Left ventricle myocardium inferior (tissue), 1 donor: ENCODE results near the gene HIP1. TPM values are rescaled to one million over a fixed set of nuclear protein-coding genes. Genes with fewer than 3 reads are reported as not detected.

ENCODE experiments used
- DNase-seq: peaks from one replicate; pipeline ENCODE4 v3.0.0-alpha.2; 2020
- H3K27ac ChIP-seq: fragments of 200-600 bp; replicated peaks from 2 replicates; pipeline ENCODE4 v1.8.0; 2021
- H3K27me3 ChIP-seq: fragments of 200-600 bp; 2 replicates; pipeline ENCODE4 v1.8.0; 2021; ENCODE audit warnings: low read depth
- H3K36me3 ChIP-seq: fragments of 200-600 bp; 2 replicates; pipeline ENCODE4 v1.8.0; 2021
- H3K4me1 ChIP-seq: fragments of 200-600 bp; 2 replicates; pipeline ENCODE4 v1.8.0; 2021
- H3K4me3 ChIP-seq: fragments of 200-600 bp; 2 replicates; pipeline ENCODE4 v1.8.0; 2021; ENCODE audit warnings: mild to moderate bottlenecking, moderate library complexity
- H3K9me3 ChIP-seq: fragments of 200-600 bp; replicated peaks from 2 replicates; pipeline ENCODE4 v1.8.0; 2021
- CTCF ChIP-seq: fragments of 200-600 bp; IDR thresholded peaks from 2 replicates; pipeline ENCODE4 v1.8.0; 2021; ENCODE audit warnings: antibody characterized with exemption, mild to moderate bottlenecking, borderline replicate concordance
- intact Hi-C: fragments of 100-400 bp; cut with micrococcal nuclease; formaldehyde crosslinking; loops from one replicate; pipeline ENCODE4 v1.11.0; 2022
- total RNA-seq: library from RNA; stranded (reverse); fragmentation: NEBNext Ultra II Directional; extraction: Animal tissue kit (Norgen Biotek cat#: 25700); gene quantifications from one replicate; pipeline ENCODE4 v1.2.1, GENCODE V29; 2021
- donor health status: DM: no; HTN: yes; CAD: no; lungs with severe emphysema.

HIP1 gene
- total RNA-seq, 1 donor from 2014 or later, result 14.5 TPM

DNA sequence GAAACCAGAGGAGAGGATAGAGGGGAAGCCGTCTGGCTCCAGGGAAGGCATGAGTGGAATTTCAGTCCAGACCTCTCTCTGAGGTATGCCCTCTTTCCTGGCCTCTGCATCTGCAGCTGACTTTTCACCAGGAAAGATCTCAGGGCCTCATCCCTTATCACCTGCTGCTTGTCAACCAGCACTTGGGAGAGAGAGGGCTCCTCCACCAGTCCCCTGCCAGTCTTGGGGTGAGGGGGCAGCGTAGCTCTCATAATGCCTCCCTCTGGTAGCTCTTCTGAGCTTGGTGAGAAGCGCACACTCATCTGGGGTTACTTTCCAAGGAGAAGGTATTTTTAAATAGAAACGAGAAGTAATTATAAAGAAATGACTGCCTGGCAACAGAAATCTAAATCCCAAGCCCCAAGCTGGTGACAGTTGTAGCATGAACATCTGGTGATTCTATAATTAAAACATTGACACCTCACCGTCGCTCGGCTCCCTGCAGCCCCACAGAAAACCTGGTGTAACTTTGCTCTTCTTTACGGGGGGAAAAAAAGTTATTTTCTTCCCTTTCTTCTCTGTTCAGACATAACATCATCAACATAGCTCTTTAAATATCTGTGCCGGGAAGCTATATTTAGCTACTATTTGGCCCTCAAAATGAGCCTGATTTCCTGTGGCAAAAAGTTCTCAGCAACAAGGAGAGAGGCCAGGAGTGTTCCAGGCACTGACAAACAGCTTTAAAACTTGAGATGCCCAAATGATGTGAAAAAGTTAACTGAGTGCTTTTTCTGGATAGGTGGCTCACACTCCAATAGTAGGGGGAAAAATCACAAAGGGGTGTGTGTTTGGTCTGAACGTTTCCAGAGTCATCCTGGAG is 26.9 kb downstream of the HIP1 start:
- intact Hi-C loops, result no loop called here

GRCh38 chr7:75711076-75711475 is 27.7 kb downstream of the HIP1 start:
- intact Hi-C loops, result no loop called here
- Histone ChIP-seq H3K4me1 (peaks cover 36% of the 10 kb centered on the region), H3K27ac (peak overlapping the region; percentile 90), H3K27me3 (no peaks in the 10 kb centered on the region), H3K36me3 (no peaks in the 10 kb centered on the region), H3K9me3 (peaks cover 30% of the 10 kb centered on the region), H3K4me3 (peak overlapping the region; percentile 47)
- no peak for TF ChIP-seq CTCF
- DNase-seq, result no peak

More for the DNA sequence above, 26.9 kb downstream of the HIP1 start:
- TF ChIP-seq CTCF, result no peak
- peak overlapping the region; percentile 90 for H3K27ac ChIP-seq
- no peaks in the 10 kb centered on the region for H3K36me3 ChIP-seq
- peaks cover 36% of the 10 kb centered on the region for H3K4me1 ChIP-seq
- no peak for DNase-seq
- no peaks in the 10 kb centered on the region for H3K27me3 ChIP-seq
- H3K4me3 ChIP-seq, result peak overlapping the region; percentile 47
- H3K9me3 ChIP-seq, result peaks cover 30% of the 10 kb centered on the region

GRCh38 chr7:75704928-75705327 is 33.8 kb downstream of the HIP1 start:
- H3K9me3 ChIP-seq, result peaks cover 20% of the 10 kb centered on the region

GRCh38 chr7:75702515-75702914 is 36.2 kb downstream of the HIP1 start:
- no peaks in the 10 kb centered on the region for H3K4me1 ChIP-seq
- no peaks in the 10 kb centered on the region for H3K27me3 ChIP-seq

More at GRCh38 chr7:75704928-75705327, 33.8 kb downstream of the HIP1 start:
- Histone ChIP-seq H3K27ac (no peak overlapping the region), H3K4me1 (no peaks in the 10 kb centered on the region), H3K27me3 (no peaks in the 10 kb centered on the region), H3K4me3 (no peak overlapping the region), H3K36me3 (no peaks in the 10 kb centered on the region)
- DNase-seq, result no peak
- intact Hi-C loops, result no loop called here
- no peak for TF ChIP-seq CTCF

DNA sequence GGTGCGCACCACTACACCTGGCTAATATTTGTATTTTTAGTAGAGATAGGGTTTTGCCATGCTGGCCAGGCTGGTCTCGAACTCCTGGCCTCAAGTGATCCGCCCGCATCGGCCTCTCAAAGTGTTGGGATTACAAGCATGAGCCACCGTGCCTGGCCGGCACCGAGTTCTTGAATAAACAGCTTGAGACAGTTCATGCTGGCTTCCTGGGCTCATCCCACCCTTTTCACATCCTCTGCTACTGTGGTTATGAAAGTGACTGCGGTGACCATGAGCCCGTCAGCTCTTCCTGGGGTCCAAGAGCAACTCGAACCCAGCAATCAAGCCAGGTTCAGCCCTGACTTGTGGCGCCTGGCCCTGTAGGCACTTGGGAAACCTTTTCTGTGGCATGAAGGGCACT is 38.7 kb downstream of the HIP1 start:
- intact Hi-C loops, result no loop called here
- H3K27ac ChIP-seq, result no peak overlapping the region
- H3K4me3 ChIP-seq, result no peak overlapping the region
- DNase-seq, result no peak
- no peaks in the 10 kb centered on the region for H3K9me3 ChIP-seq
- H3K4me1 ChIP-seq, result no peaks in the 10 kb centered on the region
- TF ChIP-seq CTCF, result no peak
- H3K27me3 ChIP-seq, result no peaks in the 10 kb centered on the region
- no peaks in the 10 kb centered on the region for H3K36me3 ChIP-seq

More at GRCh38 chr7:75702515-75702914, 36.2 kb downstream of the HIP1 start:
- no peak for DNase-seq
- intact Hi-C loops, result no loop called here
- no peaks in the 10 kb centered on the region for H3K9me3 ChIP-seq
- H3K36me3 ChIP-seq, result no peaks in the 10 kb centered on the region
- no peak for TF ChIP-seq CTCF
- H3K4me3 ChIP-seq, result no peak overlapping the region
- H3K27ac ChIP-seq, result no peak overlapping the region
